ENCODE measurements around the gene ARHGAP9.
"Not testable (repeated sequence)": the region's sequence is repeated elsewhere in the genome, so short reads cannot be mapped to it uniquely, and the experiment has no call there.

ARHGAP9 gene

GRCh38 chr12:57434517-57435223 lies 45.0 kb downstream of the ARHGAP9 start, which contains the start of gene INHBC:
Gene INHBC, plus strand, starts transcription at chr12:57434784. Its CDS starts 103 bp downstream, at chr12:57434887.
- DNase-seq (ENCODE audit: low spot score): no peak

GRCh38 chr12:57433370-57433769 lies 46.3 kb downstream of the ARHGAP9 start:
- DNase-seq (ENCODE audit: low spot score): no peak

DNA sequence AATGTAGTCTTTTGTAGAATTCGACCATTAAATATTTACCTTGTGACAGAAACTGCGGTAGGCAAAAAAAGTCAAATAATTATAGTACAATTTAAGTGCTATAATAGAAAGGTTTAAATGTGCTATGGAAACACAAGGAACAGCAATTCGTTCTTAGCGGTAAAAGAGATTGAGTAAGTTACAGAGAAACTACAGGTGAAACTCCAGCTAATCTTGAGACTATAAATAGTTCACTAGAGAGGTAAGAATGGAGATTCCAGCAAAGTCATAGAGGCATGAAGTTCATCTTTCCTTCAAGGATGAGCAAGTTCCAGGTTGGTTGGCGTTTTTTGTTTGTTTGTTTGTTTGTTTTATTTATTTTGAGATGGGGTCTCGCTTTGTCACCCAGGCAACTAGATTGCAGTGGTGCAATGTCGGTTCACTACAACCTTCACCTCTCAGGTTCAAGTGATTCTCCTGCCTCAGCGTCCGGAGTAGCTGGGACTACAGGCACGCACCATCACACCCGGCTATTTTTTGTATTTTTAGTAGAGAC lies 47.9 kb downstream of the ARHGAP9 start:
- no peak for DNase-seq (ENCODE audit: low spot score)

- DNase-seq (ENCODE audit: low spot score): peak; percentile 95
Observed at GRCh38 chr12:57430931-57431566, 48.6 kb downstream of the ARHGAP9 start, which contains the start of gene R3HDM2. Gene R3HDM2, minus strand, starts transcription at chr12:57431043. Its CDS starts 120,615 bp downstream, at chr12:57310428.

DNA sequence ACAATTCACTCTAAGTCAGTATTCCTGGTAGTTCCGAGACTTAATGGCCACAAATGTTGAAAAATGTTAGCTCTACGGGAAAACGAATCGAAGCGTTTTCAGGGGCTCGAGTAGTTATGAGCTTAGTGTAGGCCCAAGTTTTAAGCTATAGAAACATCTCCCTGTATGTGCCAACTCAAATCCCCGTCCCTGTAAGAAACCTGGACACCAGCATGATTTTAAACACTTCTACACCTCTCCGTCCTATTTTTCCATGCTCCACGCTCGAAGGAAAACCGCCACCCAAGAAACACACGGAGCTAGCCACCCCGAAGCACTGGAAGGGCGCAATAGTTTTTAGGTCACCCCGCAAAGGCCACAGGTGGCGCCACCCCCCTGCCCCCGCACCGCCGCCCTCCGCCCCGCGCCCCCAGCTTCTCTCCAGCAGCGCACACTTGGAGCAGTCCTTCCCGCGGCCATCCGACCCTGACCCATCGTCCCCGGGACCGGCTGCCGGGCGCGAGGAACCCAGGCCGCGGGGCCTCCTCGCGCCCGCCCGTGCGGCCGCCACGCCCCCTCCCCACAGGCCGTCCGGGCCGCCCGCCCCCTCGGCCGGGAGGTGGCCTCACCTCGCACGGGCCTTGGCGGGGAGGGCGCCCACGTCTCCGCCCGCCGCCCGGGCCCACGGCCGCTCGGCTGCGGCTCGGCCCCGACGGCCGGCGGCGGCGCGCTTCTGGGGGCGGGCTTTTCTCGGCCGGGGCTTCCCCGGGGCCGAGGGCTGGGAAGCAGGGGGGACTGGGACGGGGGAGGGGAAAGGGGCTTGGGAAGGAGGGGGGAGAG lies 49.3 kb downstream of the ARHGAP9 start:
- peak; percentile 17 for DNase-seq (ENCODE audit: low spot score)

- DNase-seq (ENCODE audit: low spot score): no peak
Observed at GRCh38 chr12:57429473-57430111, 50.1 kb downstream of the ARHGAP9 start.

- DNase-seq (ENCODE audit: low spot score): no peak
Observed at GRCh38 chr12:57428965-57429364, 50.7 kb downstream of the ARHGAP9 start.

- DNase-seq (ENCODE audit: low spot score): not testable (repeated sequence)
Observed at GRCh38 chr12:57426948-57427347, 52.7 kb downstream of the ARHGAP9 start.

Measured in CD4-positive, alpha-beta T cell treated with Interleukin-6 at 100 ng/mL for 8 hours (primary cell).